Central memory CD8-positive, alpha-beta T cell (primary cell): ENCODE data around the gene CBY3.
"Not testable (repeated sequence)": the region's sequence is repeated elsewhere in the genome, so short reads cannot be mapped to it uniquely, and the experiment has no call there.

Experiments used
- ATAC-seq: fragments of 150-1000 bp; cut with Tn5 transposase; replicated peaks from 2 replicates; pipeline ENCODE4 v1.10.0; 2022; ENCODE audit warnings: mild to moderate bottlenecking, moderate FRiP score, moderate number of reproducible peaks; ENCODE audit not compliant: poor library complexity, severe bottlenecking; ENCODE audit errors: extremely low read depth
- DNase-seq, 2 donors: peaks; one replicate each; pipeline ENCODE4 v3.0.0; 2021; ENCODE audit warnings: low spot score in 2 of 2
- H3K27ac Mint-ChIP-seq: one replicate; pipeline ENCODE4 v1.8.0; 2022; ENCODE audit warnings: low read depth, mild to moderate bottlenecking, moderate library complexity, mixed read lengths
- H3K27me3 Mint-ChIP-seq: one replicate; pipeline ENCODE4 v1.8.0; 2022; ENCODE audit warnings: mixed read lengths
- H3K36me3 Mint-ChIP-seq: one replicate; pipeline ENCODE4 v1.8.0; 2022; ENCODE audit warnings: mild to moderate bottlenecking, moderate library complexity, mixed read lengths; ENCODE audit not compliant: insufficient read depth
- H3K4me1 Mint-ChIP-seq: one replicate; pipeline ENCODE4 v1.8.0; 2022; ENCODE audit warnings: mixed read lengths
- H3K4me3 Mint-ChIP-seq: one replicate; pipeline ENCODE4 v1.8.0; 2022; ENCODE audit warnings: mild to moderate bottlenecking, moderate library complexity, mixed read lengths
- H3K9me3 Mint-ChIP-seq: one replicate; pipeline ENCODE4 v1.8.0; 2022; ENCODE audit warnings: mixed read lengths

Gene CBY3

GRCh38 chr5:179697543-179697942 is 16.7 kb upstream of the CBY3 start:
- H3K27me3 Mint-ChIP-seq, H3K9me3 Mint-ChIP-seq, ATAC-seq, DNase-seq: not testable (repeated sequence)
- peaks cover 35% of the 10 kb centered on the region for H3K4me1 Mint-ChIP-seq
- peak overlapping the region; percentile 98 for H3K27ac Mint-ChIP-seq
- H3K36me3 Mint-ChIP-seq = peaks cover 24% of the 10 kb centered on the region
- peak overlapping the region; percentile 88 for H3K4me3 Mint-ChIP-seq

- Mint-ChIP-seq H3K9me3 (no peaks in the 10 kb centered on the region), H3K4me3 (peak overlapping the region; percentile 88), H3K4me1 (peaks cover 31% of the 10 kb centered on the region), H3K27me3 (no peaks in the 10 kb centered on the region), H3K27ac (peak overlapping the region; percentile 98), H3K36me3 (peaks cover 21% of the 10 kb centered on the region)
- ATAC-seq (no peak), DNase-seq (no peak)
Measured at GRCh38 chr5:179697108-179697507, 16.3 kb upstream of the CBY3 start.

- Mint-ChIP-seq H3K36me3 (peaks cover 20% of the 10 kb centered on the region), H3K9me3 (no peaks in the 10 kb centered on the region), H3K27ac (peak overlapping the region; percentile 64)
Measured at GRCh38 chr5:179696603-179697002, 15.8 kb upstream of the CBY3 start.

GRCh38 chr5:179694561-179694960 is 13.7 kb upstream of the CBY3 start:
- no peak overlapping the region for H3K27ac Mint-ChIP-seq
- H3K4me3 Mint-ChIP-seq = no peak overlapping the region
- ATAC-seq = no peak
- H3K27me3 Mint-ChIP-seq = no peaks in the 10 kb centered on the region
- H3K9me3 Mint-ChIP-seq = no peaks in the 10 kb centered on the region
- DNase-seq = no peak
- H3K4me1 Mint-ChIP-seq = peaks cover 18% of the 10 kb centered on the region
- peaks cover 16% of the 10 kb centered on the region for H3K36me3 Mint-ChIP-seq

More at GRCh38 chr5:179696603-179697002, 15.8 kb upstream of the CBY3 start:
- DNase-seq (no peak), ATAC-seq (no peak)
- Mint-ChIP-seq H3K4me1 (peaks cover 29% of the 10 kb centered on the region), H3K4me3 (peak overlapping the region; percentile 7), H3K27me3 (no peaks in the 10 kb centered on the region)

GRCh38 chr5:179689212-179689611 is 8.4 kb upstream of the CBY3 start:
- H3K36me3 Mint-ChIP-seq, H3K27me3 Mint-ChIP-seq, H3K27ac Mint-ChIP-seq, H3K9me3 Mint-ChIP-seq, DNase-seq, H3K4me1 Mint-ChIP-seq, H3K4me3 Mint-ChIP-seq, ATAC-seq: not testable (repeated sequence)

- Mint-ChIP-seq H3K27me3 (no peaks in the 10 kb centered on the region), H3K4me1 (peaks cover 33% of the 10 kb centered on the region), H3K4me3 (peak overlapping the region; percentile 50), H3K36me3 (peaks cover 13% of the 10 kb centered on the region), H3K27ac (peak overlapping the region; percentile 65), H3K9me3 (no peaks in the 10 kb centered on the region)
- DNase-seq (no peak), ATAC-seq (no peak)
Measured at GRCh38 chr5:179680014-179680779, 637 bp downstream of the CBY3 start.

- H3K4me1 Mint-ChIP-seq = peaks cover 33% of the 10 kb centered on the region
- peaks cover 13% of the 10 kb centered on the region for H3K36me3 Mint-ChIP-seq
- H3K9me3 Mint-ChIP-seq = no peaks in the 10 kb centered on the region
- DNase-seq = peak; percentile 31 to 65
- ATAC-seq = peak; percentile 15
- H3K27ac Mint-ChIP-seq = peak overlapping the region; percentile 97
- no peaks in the 10 kb centered on the region for H3K27me3 Mint-ChIP-seq
- peak overlapping the region; percentile 100 for H3K4me3 Mint-ChIP-seq
Measured at GRCh38 chr5:179679014-179679674, 1.7 kb downstream of the CBY3 start.

GRCh38 chr5:179678223-179679013 is 2.4 kb downstream of the CBY3 start:
- H3K4me1 Mint-ChIP-seq = peaks cover 33% of the 10 kb centered on the region
- ATAC-seq = peak; percentile 86

GRCh38 chr5:179668391-179668790 is 12.4 kb downstream of the CBY3 start:
- peak; percentile 16 to 30 for DNase-seq
- Mint-ChIP-seq H3K36me3 (no peaks in the 10 kb centered on the region), H3K27ac (no peak overlapping the region), H3K27me3 (no peaks in the 10 kb centered on the region), H3K4me1 (no peaks in the 10 kb centered on the region), H3K9me3 (no peaks in the 10 kb centered on the region), H3K4me3 (no peak overlapping the region)
- peak; percentile 36 for ATAC-seq

More at GRCh38 chr5:179678223-179679013, 2.4 kb downstream of the CBY3 start:
- peaks cover 13% of the 10 kb centered on the region for H3K36me3 Mint-ChIP-seq
- DNase-seq = peak; percentile 83 to 85
- H3K27ac Mint-ChIP-seq = peak overlapping the region; percentile 97
- no peaks in the 10 kb centered on the region for H3K9me3 Mint-ChIP-seq
- no peaks in the 10 kb centered on the region for H3K27me3 Mint-ChIP-seq
- peak overlapping the region; percentile 100 for H3K4me3 Mint-ChIP-seq

- DNase-seq, H3K27ac Mint-ChIP-seq, H3K9me3 Mint-ChIP-seq: not testable (repeated sequence)
Measured at GRCh38 chr5:179661647-179662046, 19.2 kb downstream of the CBY3 start.

GRCh38 chr5:179658179-179658856 is 22.5 kb downstream of the CBY3 start:
- H3K9me3 Mint-ChIP-seq, H3K36me3 Mint-ChIP-seq, H3K27me3 Mint-ChIP-seq, H3K4me1 Mint-ChIP-seq, DNase-seq, H3K27ac Mint-ChIP-seq: not testable (repeated sequence)
- H3K4me3 Mint-ChIP-seq = peak overlapping the region; percentile 55
- peak; percentile 75 for ATAC-seq

More at GRCh38 chr5:179661647-179662046, 19.2 kb downstream of the CBY3 start:
- H3K4me3 Mint-ChIP-seq, H3K27me3 Mint-ChIP-seq, ATAC-seq, H3K4me1 Mint-ChIP-seq, H3K36me3 Mint-ChIP-seq: not testable (repeated sequence)
